Upper lobe of left lung (tissue), 6 donors: ENCODE data around the gene FAM168B. TPM values are rescaled to one million over a fixed set of nuclear protein-coding genes. Genes with fewer than 3 reads are reported as not detected.
A peak's percentile ranks its signal among the peaks of the same experiment; 100 is the strongest.

Experiments
- ATAC-seq, 2 donors: fragments of 200-7000 bp; cut with Tn5 transposase; one replicate each; pipeline ENCODE4 v1.9.1; 2022; ENCODE audit warnings: mild to moderate bottlenecking in 2 of 2, moderate library complexity in 2 of 2; ENCODE audit not compliant: low FRiP score in 2 of 2
- DNase-seq, 2 donors: peaks; one replicate each; pipeline ENCODE4 v3.0.0-alpha.2; 2019 to 2020
- H3K27ac ChIP-seq, 4 donors: fragments of 200-600 bp; sonication (generic); one replicate each; pipeline ENCODE4 v1.5.1; 2016 to 2019
- H3K27me3 ChIP-seq, 4 donors: fragments of 200-600 bp; sonication (generic); one replicate each; pipeline ENCODE4 v1.5.1; 2017 to 2019
- H3K36me3 ChIP-seq, 4 donors: fragments of 200-600 bp; sonication (generic); one replicate each; pipeline ENCODE4 v1.5.1; 2016 to 2019
- H3K4me1 ChIP-seq, 4 donors: fragments of 200-600 bp; sonication (generic); one replicate each; pipeline ENCODE4 v1.5.1; 2018 to 2019
- H3K4me3 ChIP-seq, 4 donors: fragments of 200-600 bp; sonication (generic); one replicate each; pipeline ENCODE4 v1.5.1; 2017 to 2019; ENCODE audit warnings: mild to moderate bottlenecking in 2 of 4, moderate library complexity in 1 of 4
- H3K9me3 ChIP-seq, 4 donors: fragments of 200-600 bp; sonication (generic); one replicate each; pipeline ENCODE4 v1.5.1; 2018 to 2019
- EP300 ChIP-seq, 4 donors: sonication (generic); formaldehyde crosslinking; IDR thresholded peaks; one replicate each; pipeline ENCODE4 v1.5.1; 2017; ENCODE audit warnings: antibody characterized with exemption in 4 of 4, control low read depth in 2 of 4
- POLR2A ChIP-seq, 4 donors: fragments of 450-650 bp; IDR thresholded peaks; one replicate each; pipeline ENCODE4 v1.5.1; 2016 to 2017; ENCODE audit warnings: antibody characterized with exemption in 4 of 4, mild to moderate bottlenecking in 2 of 4
- POLR2AphosphoS5 ChIP-seq, 2 donors: sonication (generic); formaldehyde crosslinking; IDR thresholded peaks; one replicate each; pipeline ENCODE4 v1.5.1; 2017; ENCODE audit warnings: antibody characterized with exemption in 2 of 2
- WGBS, 2 donors: methylation state at CpG; one replicate each; pipeline ENCODE4 v1.1.5; 2017 to 2018; 5-methylcytosine and 5-hydroxymethylcytosine counted together
- total RNA-seq, 6 donors: library from RNA; depleted of rRNA in 4 of 6; stranded (reverse); fragments of >200 nt in 4 of 6; gene quantifications; one replicate each; pipeline versions ENCODE4 v1.1.0 to v1.2.1, GENCODE V29; 2016 to 2021
- TF ChIP-seq, protein P1 (sequence below), 6 experiments: fragments of 450-650 bp in 4 of 6; fragments of 200-600 bp in 2 of 6; sonication (generic) in 2 of 6; IDR thresholded peaks; one replicate each; pipeline ENCODE4 v1.5.1; 2016 to 2019; ENCODE audit warnings: antibody characterized with exemption in 6 of 6
- donor health status: DM: no; HTN: no; CAD: no; lungs with moderate emphysema.
- donor health status: DM: no; HTN: yes; CAD: no; lungs with severe emphysema.

The FAM168B gene
- total RNA-seq, 6 donors from 2014 or later: 22.0 to 86.9 (median 72.8) TPM

DNA sequence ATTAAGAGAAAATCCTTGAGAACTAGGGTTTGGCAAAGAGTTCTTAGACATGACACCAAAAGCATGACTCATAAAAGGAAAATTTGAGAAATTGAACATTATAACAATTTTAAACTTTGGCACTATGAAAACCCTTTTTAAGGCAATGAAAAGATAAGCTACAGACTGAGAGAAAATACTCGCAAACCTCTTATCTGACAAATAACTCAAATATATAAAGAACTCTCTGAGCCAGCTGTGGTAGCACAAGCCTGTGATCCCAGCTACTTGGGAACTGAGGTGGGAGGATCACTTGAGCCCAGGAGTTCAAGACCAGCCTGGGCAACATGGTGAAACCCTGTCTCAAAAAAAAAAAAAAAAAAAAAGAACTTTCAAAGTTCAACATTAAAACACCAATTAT lies 70.5 kb downstream of the FAM168B start:
- 75 to 78% methylated on average over 1 of the region's 1 CpG for WGBS, 2 donors
- H3K27ac ChIP-seq: no peak overlapping the region
- no peak for DNase-seq
- no peaks in the 10 kb centered on the region for H3K36me3 ChIP-seq
- no peak for ATAC-seq
- no peaks in the 10 kb centered on the region for H3K27me3 ChIP-seq
- no peak for TF ChIP-seq POLR2AphosphoS5 (IDR thresholded peaks at IDR 0.05)
- TF ChIP-seq, protein P1, sequence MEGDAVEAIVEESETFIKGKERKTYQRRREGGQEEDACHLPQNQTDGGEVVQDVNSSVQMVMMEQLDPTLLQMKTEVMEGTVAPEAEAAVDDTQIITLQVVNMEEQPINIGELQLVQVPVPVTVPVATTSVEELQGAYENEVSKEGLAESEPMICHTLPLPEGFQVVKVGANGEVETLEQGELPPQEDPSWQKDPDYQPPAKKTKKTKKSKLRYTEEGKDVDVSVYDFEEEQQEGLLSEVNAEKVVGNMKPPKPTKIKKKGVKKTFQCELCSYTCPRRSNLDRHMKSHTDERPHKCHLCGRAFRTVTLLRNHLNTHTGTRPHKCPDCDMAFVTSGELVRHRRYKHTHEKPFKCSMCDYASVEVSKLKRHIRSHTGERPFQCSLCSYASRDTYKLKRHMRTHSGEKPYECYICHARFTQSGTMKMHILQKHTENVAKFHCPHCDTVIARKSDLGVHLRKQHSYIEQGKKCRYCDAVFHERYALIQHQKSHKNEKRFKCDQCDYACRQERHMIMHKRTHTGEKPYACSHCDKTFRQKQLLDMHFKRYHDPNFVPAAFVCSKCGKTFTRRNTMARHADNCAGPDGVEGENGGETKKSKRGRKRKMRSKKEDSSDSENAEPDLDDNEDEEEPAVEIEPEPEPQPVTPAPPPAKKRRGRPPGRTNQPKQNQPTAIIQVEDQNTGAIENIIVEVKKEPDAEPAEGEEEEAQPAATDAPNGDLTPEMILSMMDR (IDR thresholded peaks at IDR 0.05): no peak
- no peak for TF ChIP-seq POLR2A (IDR thresholded peaks at IDR 0.05)
- TF ChIP-seq EP300 (IDR thresholded peaks at IDR 0.05): no peak
- H3K4me3 ChIP-seq: no peak overlapping the region
- H3K9me3 ChIP-seq: peaks cover 0 to 2% (median 1%) of the 10 kb centered on the region in 4 donors
- no peaks in the 10 kb centered on the region for H3K4me1 ChIP-seq

- no peaks in the 10 kb centered on the region for H3K4me1 ChIP-seq
- no peaks in the 10 kb centered on the region for H3K36me3 ChIP-seq
- DNase-seq: peak in 1 of 2 donors; percentile 55
- WGBS, 2 donors: 36 to 42% methylated on average over 8 of the region's 8 CpGs
- TF ChIP-seq, protein P1 (IDR thresholded peaks at IDR 0.05): no peak
- TF ChIP-seq POLR2AphosphoS5 (IDR thresholded peaks at IDR 0.05) (no peak), EP300 (IDR thresholded peaks at IDR 0.05) (no peak), POLR2A (IDR thresholded peaks at IDR 0.05) (no peak)
- H3K9me3 ChIP-seq: no peaks in the 10 kb centered on the region
- no peaks in the 10 kb centered on the region for H3K27me3 ChIP-seq
- peak; percentile 29 to 55 for ATAC-seq
- no peak overlapping the region for H3K4me3 ChIP-seq
- no peak overlapping the region for H3K27ac ChIP-seq
Measured at GRCh38 chr2:131016826-131017741, 76.2 kb downstream of the FAM168B start.

GRCh38 chr2:131015764-131016163 lies 77.5 kb downstream of the FAM168B start:
- Histone ChIP-seq H3K4me3 (no peak overlapping the region), H3K27ac (no peak overlapping the region), H3K27me3 (no peaks in the 10 kb centered on the region), H3K36me3 (no peaks in the 10 kb centered on the region), H3K9me3 (no peaks in the 10 kb centered on the region), H3K4me1 (no peaks in the 10 kb centered on the region)
- ATAC-seq (no peak), DNase-seq (peak in 1 of 2 donors; percentile 60)
- no peak for TF ChIP-seq EP300 (IDR thresholded peaks at IDR 0.05)
- TF ChIP-seq, protein P1 (IDR thresholded peaks at IDR 0.05): no peak
- WGBS, 2 donors: 91 to 92% methylated on average over 9 to 11 of the region's 11 CpGs

- Histone ChIP-seq H3K4me3 (no peak overlapping the region), H3K27ac (no peak overlapping the region), H3K36me3 (no peaks in the 10 kb centered on the region), H3K27me3 (no peaks in the 10 kb centered on the region), H3K4me1 (no peaks in the 10 kb centered on the region), H3K9me3 (no peaks in the 10 kb centered on the region)
- DNase-seq (no peak), ATAC-seq (no peak)
- TF ChIP-seq POLR2A (IDR thresholded peaks at IDR 0.05) (no peak), EP300 (IDR thresholded peaks at IDR 0.05) (no peak), POLR2AphosphoS5 (IDR thresholded peaks at IDR 0.05) (no peak)
- TF ChIP-seq, protein P1 (IDR thresholded peaks at IDR 0.05): no peak
Measured at GRCh38 chr2:131014141-131014540, 79.1 kb downstream of the FAM168B start.

- WGBS, 2 donors: 60 to 65% methylated on average over 7 of the region's 7 CpGs
- no peaks in the 10 kb centered on the region for H3K4me1 ChIP-seq
- no peak overlapping the region for H3K27ac ChIP-seq
- DNase-seq (no peak), ATAC-seq (no peak)
- no peaks in the 10 kb centered on the region for H3K9me3 ChIP-seq
- no peak overlapping the region for H3K4me3 ChIP-seq
- H3K27me3 ChIP-seq: no peaks in the 10 kb centered on the region
- no peaks in the 10 kb centered on the region for H3K36me3 ChIP-seq
- no peak for TF ChIP-seq POLR2AphosphoS5 (IDR thresholded peaks at IDR 0.05)
- TF ChIP-seq, protein P1 (IDR thresholded peaks at IDR 0.05): no peak
- no peak for TF ChIP-seq POLR2A (IDR thresholded peaks at IDR 0.05)
- no peak for TF ChIP-seq EP300 (IDR thresholded peaks at IDR 0.05)
Measured at GRCh38 chr2:131011486-131011885, 81.8 kb downstream of the FAM168B start.
